Measurements from ENCODE around the gene WDR41.
A peak's percentile ranks its signal among the peaks of the same experiment; 100 is the strongest.

WDR41 gene

DNA sequence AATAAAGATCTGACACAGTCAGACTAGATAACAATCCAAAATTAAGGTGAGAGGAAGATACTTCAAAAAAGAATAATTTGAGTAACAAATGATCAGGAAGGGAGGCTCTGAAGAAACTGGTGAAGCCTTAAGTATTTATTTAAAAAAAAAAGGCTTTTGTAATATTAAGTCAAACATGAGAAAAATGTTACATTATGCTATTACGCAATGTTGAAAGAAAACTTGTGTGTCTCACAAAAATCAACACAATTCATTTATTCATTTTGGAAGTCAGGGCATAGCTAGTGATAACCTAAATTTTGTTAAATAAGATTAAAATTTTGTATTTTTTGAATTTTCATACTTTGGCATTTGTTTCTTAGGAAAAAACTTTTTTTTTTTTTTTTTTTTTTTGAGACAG is 28.2 kb downstream of the WDR41 start:
- peak; percentile 11 for DNase-seq (ENCODE audit: low read depth)

DNA sequence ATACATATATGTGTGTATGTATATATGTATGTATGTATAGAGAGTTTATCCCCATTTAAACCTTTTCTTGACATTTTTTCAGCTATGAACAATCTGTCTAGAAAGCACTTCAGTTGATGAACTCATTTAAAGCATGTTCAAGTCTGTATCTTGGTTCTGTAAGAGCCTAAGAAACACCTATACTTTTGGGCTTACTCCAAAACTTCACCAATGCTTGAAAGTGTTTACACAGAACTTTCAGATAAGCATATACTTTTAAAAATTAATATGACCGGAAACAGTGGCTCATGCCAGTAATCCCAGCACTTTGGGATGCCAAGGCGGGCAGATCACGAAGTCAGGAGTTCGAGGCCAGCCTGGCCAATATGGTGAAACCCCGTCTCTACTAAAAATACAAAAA is 30.8 kb downstream of the WDR41 start:
- no peak overlapping the region for H3K4me3 ChIP-seq (ENCODE audit: control insufficient read depth, low read depth, low read length)
- no peak for DNase-seq (ENCODE audit: low read depth)
- no peak for TF ChIP-seq CTCF (conservative IDR thresholded peaks at IDR 0.05; ENCODE audit: control insufficient read depth, insufficient read depth, low read depth, low read length)

More for the DNA sequence above, 28.2 kb downstream of the WDR41 start:
- no peak overlapping the region for H3K4me3 ChIP-seq (ENCODE audit: control insufficient read depth, low read depth, low read length)
- TF ChIP-seq CTCF (conservative IDR thresholded peaks at IDR 0.05; ENCODE audit: control insufficient read depth, insufficient read depth, low read depth, low read length), result no peak

- no peak for TF ChIP-seq CTCF (conservative IDR thresholded peaks at IDR 0.05; ENCODE audit: control insufficient read depth, insufficient read depth, low read depth, low read length)
- DNase-seq (ENCODE audit: low read depth), result no peak
- H3K4me3 ChIP-seq (ENCODE audit: control insufficient read depth, low read depth, low read length), result no peak overlapping the region
Measured at GRCh38 chr5:77454123-77454522, 38.0 kb downstream of the WDR41 start.

DNA sequence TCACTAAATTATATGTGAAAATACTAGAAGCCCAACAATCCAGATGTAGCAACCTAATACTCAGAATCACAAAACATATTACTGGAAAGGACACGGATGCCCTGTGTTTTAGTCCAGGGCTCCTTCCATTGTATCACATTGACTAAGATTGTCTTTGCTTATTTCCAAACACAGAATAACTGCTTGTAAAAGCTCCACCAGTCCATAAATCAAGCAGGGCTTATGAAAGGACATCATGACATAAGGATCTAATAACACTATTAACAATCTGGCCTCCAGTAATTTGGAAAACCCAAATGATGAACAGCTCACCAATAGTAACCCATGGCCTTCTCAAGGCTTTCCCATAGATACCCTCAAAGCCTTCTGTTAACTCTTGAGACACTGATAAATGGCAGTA is 39.8 kb downstream of the WDR41 start:
- peak; percentile 13 for DNase-seq (ENCODE audit: low read depth)
- no peak for TF ChIP-seq CTCF (conservative IDR thresholded peaks at IDR 0.05; ENCODE audit: control insufficient read depth, insufficient read depth, low read depth, low read length)
- no peak overlapping the region for H3K4me3 ChIP-seq (ENCODE audit: control insufficient read depth, low read depth, low read length)

DNA sequence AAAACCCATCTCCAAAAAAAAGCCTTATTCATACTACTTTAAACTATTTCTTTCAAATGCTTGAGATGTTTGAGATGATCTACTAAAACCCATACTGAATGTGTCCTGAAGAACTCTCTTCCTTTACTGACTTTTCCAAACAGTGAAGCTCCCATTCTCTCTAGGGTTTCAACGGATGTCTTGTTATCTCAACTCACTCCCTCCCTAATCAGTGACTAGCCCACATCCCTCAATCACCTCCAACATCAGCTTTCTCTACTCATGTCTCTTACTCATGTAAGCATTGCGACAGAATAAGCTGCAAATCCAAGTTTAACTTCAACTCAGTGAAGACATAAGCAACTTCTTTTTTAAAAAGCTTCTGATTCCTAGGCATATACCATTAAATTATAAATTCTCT is 42.1 kb downstream of the WDR41 start:
- no peak for DNase-seq (ENCODE audit: low read depth)
- TF ChIP-seq CTCF (conservative IDR thresholded peaks at IDR 0.05; ENCODE audit: control insufficient read depth, insufficient read depth, low read depth, low read length), result no peak
- H3K4me3 ChIP-seq (ENCODE audit: control insufficient read depth, low read depth, low read length), result no peak overlapping the region

- H3K4me3 ChIP-seq (ENCODE audit: control insufficient read depth, low read depth, low read length), result no peak overlapping the region
- no peak for DNase-seq (ENCODE audit: low read depth)
- no peak for TF ChIP-seq CTCF (conservative IDR thresholded peaks at IDR 0.05; ENCODE audit: control insufficient read depth, insufficient read depth, low read depth, low read length)
Measured at GRCh38 chr5:77449277-77449676, 42.8 kb downstream of the WDR41 start.

GRCh38 chr5:77448831-77449230 is 43.3 kb downstream of the WDR41 start:
- DNase-seq (ENCODE audit: low read depth), result no peak
- H3K4me3 ChIP-seq (ENCODE audit: control insufficient read depth, low read depth, low read length), result no peak overlapping the region
- TF ChIP-seq CTCF (conservative IDR thresholded peaks at IDR 0.05; ENCODE audit: control insufficient read depth, insufficient read depth, low read depth, low read length), result no peak

Measured in fibroblast of mammary gland (primary cell).